Right lobe of liver (tissue), 6 donors: ENCODE measurements around the gene APBB2. TPM values are rescaled to one million over a fixed set of nuclear protein-coding genes. Genes with fewer than 3 reads are reported as not detected.

ENCODE experiments used
- ATAC-seq, 4 donors: fragments of 200-7000 bp; cut with Tn5 transposase; one replicate each; pipeline ENCODE4 v1.9.1; 2020; ENCODE audit warnings: mild to moderate bottlenecking in 4 of 4, moderate library complexity in 4 of 4
- DNase-seq, 3 donors: peaks; one replicate each; pipeline ENCODE4 v3.0.0-alpha.2; 2020
- H3K27ac ChIP-seq, 3 donors: fragments of 200-600 bp; one replicate each; pipeline ENCODE4 v1.8.0; 2022
- H3K27me3 ChIP-seq, 2 donors: fragments of 200-600 bp; one replicate each; pipeline ENCODE4 v1.8.0; 2022
- H3K36me3 ChIP-seq, 4 donors: fragments of 200-600 bp; sonication (generic) in 1 of 4; one replicate each; pipeline versions ENCODE4 v1.5.1 to v1.8.0; 2017 to 2022; ENCODE audit warnings: control low read depth in 1 of 4
- H3K4me1 ChIP-seq, 4 donors: fragments of 200-600 bp; sonication (generic) in 1 of 4; one replicate each; pipeline versions ENCODE4 v1.5.1 to v1.8.0; 2017 to 2022; ENCODE audit warnings: control low read depth in 1 of 4
- H3K4me3 ChIP-seq, 3 donors: fragments of 200-600 bp; one replicate each; pipeline ENCODE4 v1.8.0; 2022
- H3K9me3 ChIP-seq, 4 donors: fragments of 200-600 bp; sonication (generic) in 1 of 4; one replicate each; pipeline versions ENCODE4 v1.5.1 to v1.8.0; 2017 to 2022; ENCODE audit warnings: control low read depth in 1 of 4
- POLR2A ChIP-seq: fragments of 450-650 bp; IDR thresholded peaks from one replicate; pipeline ENCODE4 v1.6.1; 2017; ENCODE audit warnings: antibody characterized with exemption, mild to moderate bottlenecking
- WGBS: methylation state at CpG from one replicate; pipeline ENCODE4 v1.1.6; 2018; ENCODE audit warnings: low coverage, low lambda C conversion rate; ENCODE audit not compliant: insufficient coverage; ENCODE audit errors: missing lambda C conversion rate; 5-methylcytosine and 5-hydroxymethylcytosine counted together
- intact Hi-C, 2 donors: fragments of 100-400 bp; cut with DNase I; formaldehyde crosslinking; loops; one replicate each; pipeline versions ENCODE4 v1.11.2 to v1.14.1; 2022
- total RNA-seq, 6 experiments: library from RNA; depleted of rRNA in 2 of 6; stranded (reverse); fragments of >200 nt in 2 of 6; fragmentation: NEBNext Ultra II Directional in 3 of 6; extraction: Animal tissue kit (Norgen Biotek cat#: 25700) in 3 of 6; gene quantifications; one replicate each; pipeline versions ENCODE4 v1.1.0 to v1.2.4, GENCODE V29; 2016 to 2023
- TF ChIP-seq, protein P1 (sequence below), 4 donors: fragments of 200-600 bp in 3 of 4; fragments of 450-650 bp in 1 of 4; IDR thresholded peaks; one replicate each; pipeline versions ENCODE4 v1.5.1 to v1.8.0; 2016 to 2022; ENCODE audit warnings: antibody characterized with exemption in 4 of 4, mild to moderate bottlenecking in 2 of 4
- donor health status: DM: no; HTN: yes; CAD: no.
- donor health status: DM: no; HTN: no; CAD: no.
- donor health status: DM: no; HTN: no; CAD: no.
- donor health status: DM: no; HTN: yes; CAD: no.
- donor health status: DM: no; HTN: yes; CAD: no.

APBB2 gene
- total RNA-seq, 6 experiments from 2014 or later = 14.1 to 27.9 (median 25.1) TPM

- Histone ChIP-seq H3K27me3 (no peaks in the 10 kb centered on the region), H3K4me3 (no peak overlapping the region), H3K27ac (peak overlapping the region in 1 of 3 donors; percentile 25), H3K4me1 (peaks cover 0 to 9% (median 0%) of the 10 kb centered on the region in 4 donors), H3K36me3 (peaks cover 0 to 16% (median 5%) of the 10 kb centered on the region in 4 donors), H3K9me3 (no peaks in the 10 kb centered on the region)
- intact Hi-C loops = no loop called here
- no peak for DNase-seq
- TF ChIP-seq POLR2A = no peak
- TF ChIP-seq, protein P1, sequence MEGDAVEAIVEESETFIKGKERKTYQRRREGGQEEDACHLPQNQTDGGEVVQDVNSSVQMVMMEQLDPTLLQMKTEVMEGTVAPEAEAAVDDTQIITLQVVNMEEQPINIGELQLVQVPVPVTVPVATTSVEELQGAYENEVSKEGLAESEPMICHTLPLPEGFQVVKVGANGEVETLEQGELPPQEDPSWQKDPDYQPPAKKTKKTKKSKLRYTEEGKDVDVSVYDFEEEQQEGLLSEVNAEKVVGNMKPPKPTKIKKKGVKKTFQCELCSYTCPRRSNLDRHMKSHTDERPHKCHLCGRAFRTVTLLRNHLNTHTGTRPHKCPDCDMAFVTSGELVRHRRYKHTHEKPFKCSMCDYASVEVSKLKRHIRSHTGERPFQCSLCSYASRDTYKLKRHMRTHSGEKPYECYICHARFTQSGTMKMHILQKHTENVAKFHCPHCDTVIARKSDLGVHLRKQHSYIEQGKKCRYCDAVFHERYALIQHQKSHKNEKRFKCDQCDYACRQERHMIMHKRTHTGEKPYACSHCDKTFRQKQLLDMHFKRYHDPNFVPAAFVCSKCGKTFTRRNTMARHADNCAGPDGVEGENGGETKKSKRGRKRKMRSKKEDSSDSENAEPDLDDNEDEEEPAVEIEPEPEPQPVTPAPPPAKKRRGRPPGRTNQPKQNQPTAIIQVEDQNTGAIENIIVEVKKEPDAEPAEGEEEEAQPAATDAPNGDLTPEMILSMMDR (IDR thresholded peaks at IDR 0.05) = no peak
- 76% methylated on average over 8 of the region's 8 CpGs for WGBS
- ATAC-seq = peak; percentile 36 to 73 (median 53)
Measured at GRCh38 chr4:40812386-40812785, 402.0 kb downstream of the APBB2 start.

- ATAC-seq (peak; percentile 24 to 71 (median 56)), DNase-seq (no peak)
- no peak for TF ChIP-seq POLR2A
- TF ChIP-seq, protein P1 (IDR thresholded peaks at IDR 0.05) = no peak
- WGBS = 62% methylated on average over 7 of the region's 7 CpGs
- H3K36me3 ChIP-seq = peaks cover 0 to 16% (median 5%) of the 10 kb centered on the region in 4 donors
- H3K9me3 ChIP-seq = no peaks in the 10 kb centered on the region
- H3K4me1 ChIP-seq = peaks cover 0 to 11% (median 0%) of the 10 kb centered on the region in 4 donors
- intact Hi-C loops = no loop called here
- no peaks in the 10 kb centered on the region for H3K27me3 ChIP-seq
- peak overlapping the region in 1 of 3 donors; percentile 25 for H3K27ac ChIP-seq
- H3K4me3 ChIP-seq = no peak overlapping the region
Measured at GRCh38 chr4:40811956-40812355, 402.4 kb downstream of the APBB2 start.

DNA sequence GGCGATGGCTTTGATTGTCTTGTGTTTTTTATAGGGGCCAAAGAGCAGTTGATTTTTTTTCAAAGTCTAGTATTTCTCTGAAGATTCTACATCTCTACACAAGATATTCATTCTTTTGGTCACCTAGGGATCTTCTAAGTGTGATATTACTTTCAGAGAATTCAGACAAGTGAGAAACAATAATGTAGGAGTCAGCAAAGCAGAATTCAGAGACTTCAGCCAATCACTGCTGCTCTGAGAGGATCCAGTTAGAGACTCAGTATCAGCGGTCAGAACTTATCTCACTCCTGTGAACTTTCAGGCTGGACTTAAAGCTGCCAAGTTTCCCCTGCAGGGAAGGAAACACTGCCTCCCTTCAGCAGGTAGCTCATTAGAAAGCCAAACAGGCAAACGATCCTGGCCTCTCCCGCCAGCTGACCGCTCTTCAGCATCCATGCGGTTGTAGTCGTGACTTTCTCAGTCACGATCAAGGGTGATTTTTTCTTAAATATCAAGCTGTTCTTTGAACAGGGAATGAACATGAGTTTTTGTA lies 405.4 kb downstream of the APBB2 start:
- H3K9me3 ChIP-seq = no peaks in the 10 kb centered on the region
- no peak overlapping the region for H3K4me3 ChIP-seq
- H3K4me1 ChIP-seq = peaks cover 0 to 18% (median 0%) of the 10 kb centered on the region in 4 donors
- DNase-seq (no peak), ATAC-seq (no peak)
- intact Hi-C loops = no loop called here
- no peak overlapping the region for H3K27ac ChIP-seq
- TF ChIP-seq, protein P1 (IDR thresholded peaks at IDR 0.05) = no peak
- no peak for TF ChIP-seq POLR2A
- H3K27me3 ChIP-seq = no peaks in the 10 kb centered on the region
- H3K36me3 ChIP-seq = peaks cover 0 to under 1% (median 0%) of the 10 kb centered on the region in 4 donors
- WGBS = 84% methylated on average over 8 of the region's 8 CpGs

DNA sequence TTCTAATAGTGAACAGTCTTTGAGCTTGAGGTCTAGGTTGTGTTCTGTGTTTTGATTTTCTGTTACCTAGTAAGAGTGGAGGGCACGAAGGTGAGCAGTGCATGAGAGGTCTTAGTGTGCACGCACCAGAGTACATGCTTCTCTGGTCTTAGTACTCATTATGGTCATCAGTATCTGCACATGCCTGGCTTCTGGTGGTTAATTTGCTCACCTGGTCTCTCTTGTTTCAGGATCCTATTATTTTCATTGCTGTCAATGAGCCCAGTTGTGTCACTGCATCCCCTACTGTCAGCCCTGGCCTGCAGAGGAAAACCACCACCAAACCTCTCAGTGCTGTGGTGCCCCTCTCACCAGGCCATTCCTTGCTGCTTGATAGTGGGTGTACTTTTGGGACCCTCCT lies 409.7 kb downstream of the APBB2 start:
- intact Hi-C loops = no loop called here
- TF ChIP-seq, protein P1 (IDR thresholded peaks at IDR 0.05) = no peak
- TF ChIP-seq POLR2A = no peak

More for the DNA sequence above, 409.7 kb downstream of the APBB2 start:
- Histone ChIP-seq H3K4me1 (peaks cover 0 to 11% (median 0%) of the 10 kb centered on the region in 4 donors), H3K4me3 (no peak overlapping the region), H3K9me3 (no peaks in the 10 kb centered on the region), H3K27me3 (no peaks in the 10 kb centered on the region), H3K27ac (no peak overlapping the region), H3K36me3 (no peaks in the 10 kb centered on the region)
- no peak for DNase-seq
- WGBS = 95% methylated on average over 2 of the region's 2 CpGs
- ATAC-seq = no peak
